ACC112 (cell line): ENCODE measurements around the gene COPZ1.

ENCODE experiments used
- H2AFZ ChIP-seq: fragments of 200-600 bp; sonication (generic); one replicate; pipeline ENCODE4 v1.6.0; 2017; ENCODE audit warnings: antibody characterized with exemption, low read length; ENCODE audit not compliant: unreplicated experiment
- H3K27ac ChIP-seq: fragments of 200-600 bp; sonication (generic); 2 replicates; pipeline ENCODE4 v1.5.1; 2014; ENCODE audit warnings: low read depth, mild to moderate bottlenecking, antibody characterized with exemption, low read length, moderate library complexity
- H3K27me3 ChIP-seq: fragments of 200-600 bp; sonication (generic); 2 replicates; pipeline ENCODE4 v1.6.1; 2014; ENCODE audit warnings: mild to moderate bottlenecking, antibody characterized with exemption, low read length, moderate library complexity, mixed read lengths; ENCODE audit not compliant: insufficient read depth
- H3K36me3 ChIP-seq: fragments of 200-600 bp; sonication (generic); 2 replicates; pipeline ENCODE4 v1.6.1; 2016; ENCODE audit warnings: mild to moderate bottlenecking, antibody characterized with exemption, low read length, moderate library complexity, mixed read lengths; ENCODE audit not compliant: insufficient read depth
- H3K4me1 ChIP-seq: fragments of 200-600 bp; sonication (generic); one replicate; pipeline ENCODE4 v1.6.1; 2016; ENCODE audit warnings: low read length, mixed read lengths; ENCODE audit not compliant: insufficient read depth, unreplicated experiment, control insufficient read depth
- H3K4me3 ChIP-seq: fragments of 200-600 bp; sonication (generic); 2 replicates; pipeline ENCODE4 v1.5.1; 2014; ENCODE audit warnings: mild to moderate bottlenecking, low read depth, low read length
- H3K79me2 ChIP-seq: fragments of 200-600 bp; sonication (generic); one replicate; pipeline ENCODE4 v1.6.0; 2016; ENCODE audit warnings: low read length; ENCODE audit not compliant: control insufficient read depth, unreplicated experiment, insufficient read depth

COPZ1 gene

GRCh38 chr12:54372113-54372806, 47.3 kb downstream of the COPZ1 start:
- Histone ChIP-seq H3K79me2 (no peaks in the 10 kb centered on the region), H3K4me1 (peaks cover 60% of the 10 kb centered on the region), H3K36me3 (no peaks in the 10 kb centered on the region), H3K27ac (peak overlapping the region; percentile 58), H3K27me3 (no peaks in the 10 kb centered on the region), H2AFZ (no peak overlapping the region), H3K4me3 (no peak overlapping the region)

- H3K27me3 ChIP-seq: no peaks in the 10 kb centered on the region
- no peak overlapping the region for H3K4me3 ChIP-seq
- no peaks in the 10 kb centered on the region for H3K79me2 ChIP-seq
- H2AFZ ChIP-seq: no peak overlapping the region
- H3K36me3 ChIP-seq: no peaks in the 10 kb centered on the region
- peak overlapping the region; percentile 50 for H3K27ac ChIP-seq
- H3K4me1 ChIP-seq: peaks cover 59% of the 10 kb centered on the region
These were observed 49.0 kb downstream of the COPZ1 start for GRCh38 chr12:54373649-54374561.

GRCh38 chr12:54374562-54375258, 49.8 kb downstream of the COPZ1 start:
- Histone ChIP-seq H3K36me3 (no peaks in the 10 kb centered on the region), H3K79me2 (no peaks in the 10 kb centered on the region), H2AFZ (no peak overlapping the region), H3K4me1 (peaks cover 56% of the 10 kb centered on the region), H3K27me3 (no peaks in the 10 kb centered on the region), H3K4me3 (no peak overlapping the region), H3K27ac (no peak overlapping the region; the same call in 1 of the 2 replicates)

GRCh38 chr12:54375259-54375579, 50.3 kb downstream of the COPZ1 start:
- Histone ChIP-seq H3K36me3 (no peaks in the 10 kb centered on the region), H3K27ac (no peak overlapping the region), H3K79me2 (no peaks in the 10 kb centered on the region), H3K4me3 (no peak overlapping the region), H3K4me1 (peaks cover 54% of the 10 kb centered on the region), H2AFZ (no peak overlapping the region), H3K27me3 (no peaks in the 10 kb centered on the region)

- no peak overlapping the region for H3K27ac ChIP-seq
- H3K4me3 ChIP-seq: no peak overlapping the region
- H3K4me1 ChIP-seq: peaks cover 47% of the 10 kb centered on the region
- H3K79me2 ChIP-seq: no peaks in the 10 kb centered on the region
- no peak overlapping the region for H2AFZ ChIP-seq
- H3K27me3 ChIP-seq: no peaks in the 10 kb centered on the region
- peaks cover 3% of the 10 kb centered on the region; the same call in 1 of the 2 replicates for H3K36me3 ChIP-seq
These were observed 51.7 kb downstream of the COPZ1 start for GRCh38 chr12:54376596-54376995.

GRCh38 chr12:54377007-54377406, 52.1 kb downstream of the COPZ1 start:
- Histone ChIP-seq H3K27me3 (no peaks in the 10 kb centered on the region), H3K27ac (no peak overlapping the region), H3K4me1 (peaks cover 45% of the 10 kb centered on the region), H2AFZ (no peak overlapping the region), H3K36me3 (peaks cover 3% of the 10 kb centered on the region; the same call in 1 of the 2 replicates), H3K79me2 (no peaks in the 10 kb centered on the region), H3K4me3 (no peak overlapping the region)

GRCh38 chr12:54377797-54378515, 53.0 kb downstream of the COPZ1 start:
- Histone ChIP-seq H2AFZ (no peak overlapping the region), H3K27ac (no peak overlapping the region), H3K36me3 (peaks cover 7% of the 10 kb centered on the region), H3K79me2 (no peaks in the 10 kb centered on the region), H3K4me3 (peak overlapping the region; percentile 65; the same call in 1 of the 2 replicates), H3K27me3 (no peaks in the 10 kb centered on the region), H3K4me1 (peaks cover 45% of the 10 kb centered on the region)

GRCh38 chr12:54378796-54379397, 54.0 kb downstream of the COPZ1 start:
- Histone ChIP-seq H3K27me3 (no peaks in the 10 kb centered on the region), H3K4me3 (peak overlapping the region; percentile 65), H3K27ac (no peak overlapping the region), H2AFZ (no peak overlapping the region), H3K4me1 (peaks cover 43% of the 10 kb centered on the region), H3K36me3 (peaks cover 7% of the 10 kb centered on the region), H3K79me2 (no peaks in the 10 kb centered on the region)

- Histone ChIP-seq H3K27me3 (no peaks in the 10 kb centered on the region), H2AFZ (no peak overlapping the region), H3K36me3 (peaks cover 7% of the 10 kb centered on the region), H3K4me1 (peaks cover 43% of the 10 kb centered on the region), H3K79me2 (no peaks in the 10 kb centered on the region), H3K4me3 (peak overlapping the region; percentile 55), H3K27ac (no peak overlapping the region)
These were observed 54.7 kb downstream of the COPZ1 start for GRCh38 chr12:54379398-54380201.
